ENCODE data around the gene PRDM1. TPM values are rescaled to one million over a fixed set of nuclear protein-coding genes. Genes with fewer than 3 reads are reported as not detected.

PRDM1 gene
- polyA plus RNA-seq, 1 of the 3 experiments (the other 2 are of a cell fraction) = 4.0 TPM

GRCh38 chr6:106156863-106157262 lies 70.7 kb downstream of the PRDM1 start:
- no peak for DNase-seq
- ChIA-PET CTCF (interaction anchor here (1.1 kb wide), 1 partner anchor 144 kb away, joined by 3 read pairs; no protein-coding TSS in a partner anchor), POLR2A (no interaction called here)
- H3K4me1 ChIP-seq (ENCODE audit: control insufficient read depth in 1 of 2, insufficient read depth in 2 of 2, low read depth in 1 of 2, low read length in 1 of 2) = peaks cover 9 to 15% of the 10 kb centered on the region in 2 experiments; a peak in 3 of 4 replicates
- H2AFZ ChIP-seq (ENCODE audit: low read depth) = no peak overlapping the region
- H3K79me2 ChIP-seq (ENCODE audit: insufficient read depth) = no peaks in the 10 kb centered on the region
- H3K9me3 ChIP-seq = no peaks in the 10 kb centered on the region
- H3K27ac ChIP-seq (ENCODE audit: low read depth in 2 of 2, low read length in 1 of 2) = no peak overlapping the region
- H4K20me1 ChIP-seq (ENCODE audit: insufficient read depth) = no peaks in the 10 kb centered on the region
- peaks cover 8% of the 10 kb centered on the region for H3F3A ChIP-seq (replicated peaks; ENCODE audit: insufficient read depth)
- no peaks in the 10 kb centered on the region for H3K9me2 ChIP-seq
- no peaks in the 10 kb centered on the region for H3K36me3 ChIP-seq (replicated peaks in 1 of 2; ENCODE audit: control insufficient read depth in 1 of 2, insufficient read depth in 2 of 2, low read length in 1 of 2)
- 89% methylated on average over 3 of the region's 3 CpGs for WGBS (ENCODE audit: low lambda C conversion rate)
- no peaks in the 10 kb centered on the region for H3K27me3 ChIP-seq (ENCODE audit: insufficient read depth)
- H3K4me3 ChIP-seq (ENCODE audit: low read depth in 2 of 2, low read length in 1 of 2) = no peak overlapping the region
- H3K4me2 ChIP-seq = no peak overlapping the region
- TF ChIP-seq GATA2 (CRISPR knock-in tag; IDR thresholded peaks at IDR 0.05) (no peak), CTCF (IDR thresholded peaks at IDR 0.05) (no peak), RXRA (IDR thresholded peaks at IDR 0.05; ENCODE audit: borderline replicate concordance, low read depth) (no peak), FOXM1 (IDR thresholded peaks at IDR 0.05; ENCODE audit: low read depth) (no peak), RAD21 (IDR thresholded peaks at IDR 0.05; ENCODE audit: low read length) (no peak), IRF3 (IDR thresholded peaks at IDR 0.05; ENCODE audit: low read depth, low read length) (no peak), SMC3 (IDR thresholded peaks at IDR 0.05; ENCODE audit: low read depth, low read length) (no peak), USF1 (IDR thresholded peaks at IDR 0.05; ENCODE audit: borderline replicate concordance, low read depth) (no peak), RCOR1 (IDR thresholded peaks at IDR 0.05; ENCODE audit: low read length) (no peak), TCF12 (IDR thresholded peaks at IDR 0.05) (no peak), MAX (IDR thresholded peaks at IDR 0.05; ENCODE audit: low read depth) (no peak), ZBTB33 (IDR thresholded peaks at IDR 0.05; ENCODE audit: borderline replicate concordance, low read depth) (no peak), SIN3A (IDR thresholded peaks at IDR 0.05; ENCODE audit: borderline replicate concordance, low read depth, low read length) (no peak), RFX5 (IDR thresholded peaks at IDR 0.05; ENCODE audit: low read length) (no peak)
- no peak overlapping the region for H3K9ac ChIP-seq

Measured in SK-N-SH (cell line).